Omental fat pad (tissue), 4 donors: ENCODE data around the gene TRPT1. TPM values are rescaled to one million over a fixed set of nuclear protein-coding genes. Genes with fewer than 3 reads are reported as not detected.

Experiments
- ATAC-seq: fragments of 150-250 bp; one replicate; pipeline ENCODE4 v1.9.1; 2016; ENCODE audit warnings: mild to moderate bottlenecking, moderate library complexity; ENCODE audit not compliant: low FRiP score
- DNase-seq: peaks from one replicate; pipeline ENCODE4 v3.0.0-alpha.2; 2019; ENCODE audit warnings: low spot score
- total RNA-seq, 4 donors: library from RNA; depleted of rRNA; stranded (reverse); fragments of >200 nt; gene quantifications; one replicate each; pipeline ENCODE4 v1.1.0, GENCODE V29; 2016
- TF ChIP-seq, protein P1 (sequence below), 3 donors: fragments of 450-650 bp; IDR thresholded peaks; one replicate each; pipeline ENCODE4 v1.5.1; 2016 to 2017; ENCODE audit warnings: antibody characterized with exemption in 3 of 3, mild to moderate bottlenecking in 3 of 3, moderate library complexity in 2 of 3

Gene TRPT1
- total RNA-seq, 4 donors from 2014 or later: 26.3 to 56.6 (median 37.3) TPM

DNA sequence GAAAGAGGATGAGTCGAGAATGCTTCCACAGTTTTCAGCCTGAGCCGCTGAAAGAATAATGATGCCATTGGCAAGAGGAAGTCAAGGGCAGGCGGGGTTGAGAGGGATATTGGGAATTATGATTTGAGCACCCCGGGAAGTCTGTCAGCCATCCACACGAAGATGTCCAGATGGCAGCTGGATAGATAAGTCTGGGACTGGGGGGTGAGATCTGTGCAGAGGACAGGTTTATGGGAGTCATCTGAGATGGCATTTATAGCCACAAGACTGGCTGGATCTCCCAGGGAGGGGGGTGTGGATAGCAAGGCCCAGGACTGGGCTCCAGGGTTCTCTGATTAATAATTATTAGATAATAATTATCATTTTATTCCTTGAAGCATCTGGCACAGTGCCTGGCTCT, 45.1 kb downstream of the TRPT1 start:
- ATAC-seq: no peak
- TF ChIP-seq, protein P1, sequence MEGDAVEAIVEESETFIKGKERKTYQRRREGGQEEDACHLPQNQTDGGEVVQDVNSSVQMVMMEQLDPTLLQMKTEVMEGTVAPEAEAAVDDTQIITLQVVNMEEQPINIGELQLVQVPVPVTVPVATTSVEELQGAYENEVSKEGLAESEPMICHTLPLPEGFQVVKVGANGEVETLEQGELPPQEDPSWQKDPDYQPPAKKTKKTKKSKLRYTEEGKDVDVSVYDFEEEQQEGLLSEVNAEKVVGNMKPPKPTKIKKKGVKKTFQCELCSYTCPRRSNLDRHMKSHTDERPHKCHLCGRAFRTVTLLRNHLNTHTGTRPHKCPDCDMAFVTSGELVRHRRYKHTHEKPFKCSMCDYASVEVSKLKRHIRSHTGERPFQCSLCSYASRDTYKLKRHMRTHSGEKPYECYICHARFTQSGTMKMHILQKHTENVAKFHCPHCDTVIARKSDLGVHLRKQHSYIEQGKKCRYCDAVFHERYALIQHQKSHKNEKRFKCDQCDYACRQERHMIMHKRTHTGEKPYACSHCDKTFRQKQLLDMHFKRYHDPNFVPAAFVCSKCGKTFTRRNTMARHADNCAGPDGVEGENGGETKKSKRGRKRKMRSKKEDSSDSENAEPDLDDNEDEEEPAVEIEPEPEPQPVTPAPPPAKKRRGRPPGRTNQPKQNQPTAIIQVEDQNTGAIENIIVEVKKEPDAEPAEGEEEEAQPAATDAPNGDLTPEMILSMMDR (IDR thresholded peaks at IDR 0.05): no peak
- DNase-seq: no peak

DNA sequence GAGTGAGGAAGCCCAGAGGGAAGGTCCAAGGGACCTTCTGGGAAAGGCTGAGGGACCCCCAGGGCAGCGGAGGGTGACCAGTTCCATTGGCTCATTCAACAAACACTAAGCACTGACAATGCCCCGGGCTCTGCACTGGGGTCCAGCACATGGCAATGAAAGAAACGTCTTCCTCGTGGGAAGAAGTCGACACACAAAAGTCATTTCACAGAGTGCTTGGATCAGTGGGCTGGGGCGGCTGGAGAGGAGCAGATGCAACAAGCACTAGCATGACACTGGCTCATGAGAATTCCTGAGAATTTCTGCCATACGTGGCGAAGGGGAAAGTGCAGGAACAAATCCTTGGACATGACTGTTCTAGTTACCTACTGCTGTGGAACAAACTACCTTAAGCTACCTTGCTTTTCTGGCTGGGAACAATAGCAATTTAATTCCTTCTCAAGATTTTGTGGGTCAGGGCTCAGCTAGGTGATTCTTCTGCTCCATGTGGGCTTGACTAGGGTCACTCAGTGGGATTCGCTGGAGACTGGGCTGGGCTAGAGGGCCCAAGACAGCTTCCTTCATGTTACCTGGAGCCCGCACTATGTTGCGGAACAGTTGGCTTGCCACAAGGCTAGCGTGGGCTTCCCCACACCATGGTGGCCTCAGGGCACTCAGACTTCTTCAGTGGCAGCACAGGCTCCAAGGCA, 46.9 kb downstream of the TRPT1 start:
- TF ChIP-seq, protein P1 (IDR thresholded peaks at IDR 0.05): no peak
- ATAC-seq (no peak), DNase-seq (no peak)

DNA sequence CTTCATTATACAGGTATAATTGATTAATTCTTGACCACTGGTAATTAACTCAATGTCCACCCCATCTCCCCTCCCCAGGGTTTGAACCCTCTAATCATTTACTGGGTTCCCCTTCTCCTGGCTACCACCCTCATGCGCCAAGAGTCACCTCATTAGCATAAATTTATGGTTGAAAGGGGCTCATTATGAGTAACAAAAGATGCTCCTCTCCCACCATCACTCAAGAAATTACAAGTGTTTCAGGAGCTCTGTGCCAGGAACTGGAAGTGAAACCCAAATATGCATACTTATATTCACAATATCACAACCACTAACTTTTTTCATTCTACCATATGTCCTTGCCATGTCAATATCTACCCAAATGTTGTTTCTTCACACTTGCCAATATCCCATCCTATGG, 47.8 kb downstream of the TRPT1 start:
- DNase-seq: no peak
- TF ChIP-seq, protein P1 (IDR thresholded peaks at IDR 0.05): no peak
- ATAC-seq: no peak

DNA sequence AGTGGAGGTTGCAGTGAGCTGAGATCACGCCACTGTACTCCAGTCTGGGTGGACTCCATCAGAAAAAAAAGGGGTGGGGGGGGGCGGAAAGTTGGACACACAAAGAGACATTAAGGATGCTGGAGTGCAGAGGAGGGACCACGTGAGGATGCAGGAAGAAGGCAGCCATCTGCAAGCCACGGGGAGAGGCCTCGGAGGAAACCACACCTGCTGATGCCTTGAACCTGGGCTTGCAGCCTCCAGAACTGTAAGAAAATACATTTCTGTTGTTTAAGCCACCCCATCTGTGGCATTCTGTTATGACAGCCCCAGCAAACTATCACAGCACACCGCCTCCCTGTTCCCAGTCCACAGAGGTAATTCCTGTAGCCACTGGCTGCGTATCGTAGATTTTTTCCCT, 49.2 kb downstream of the TRPT1 start:
- TF ChIP-seq, protein P1 (IDR thresholded peaks at IDR 0.05): no peak
- no peak for DNase-seq
- ATAC-seq: no peak

Other genes starting within 250 kb of the TRPT1 start
- 10 to 100 TPM; 44.4 to 59.2 (median 52.5) TPM for gene OTUB1, start 239.7 kb downstream of the TRPT1 start, total RNA-seq
- not detected for gene FLRT1, start 190.3 kb downstream of the TRPT1 start, total RNA-seq
- 10 to 100 TPM; 13.8 to 40.9 (median 26.2) TPM for gene MACROD1, start 60.1 kb downstream of the TRPT1 start, total RNA-seq
- 100 to 1,000 TPM in 2 of 4 donors, 10 to 100 TPM in 2; 73.0 to 174 (median 135) TPM for gene STIP1, start 40.0 kb downstream of the TRPT1 start, total RNA-seq
- 100 to 1,000 TPM in 1 of 4 donors, 10 to 100 TPM in 3; 35.0 to 101 (median 45.6) TPM for gene FERMT3, start 19.5 kb downstream of the TRPT1 start, total RNA-seq
- 10 to 100 TPM; 22.8 to 47.8 (median 38.0) TPM for gene NUDT22, start 88 bp upstream of the TRPT1 start, total RNA-seq
- gene DNAJC4, start 4.4 kb upstream of the TRPT1 start, total RNA-seq: 10 to 100 TPM; 19.2 to 25.8 (median 21.6) TPM
- gene VEGFB, start 8.4 kb upstream of the TRPT1 start, total RNA-seq: 100 to 1,000 TPM in 3 of 4 donors, 10 to 100 TPM in 1; 89.2 to 172 (median 149) TPM
- 10 to 100 TPM; 41.8 to 78.5 (median 49.5) TPM for gene FKBP2, start 14.9 kb upstream of the TRPT1 start, total RNA-seq
- gene PPP1R14B, start 20.8 kb upstream of the TRPT1 start, total RNA-seq: 100 to 1,000 TPM in 1 of 4 donors, 10 to 100 TPM in 3; 95.0 to 140 (median 97.9) TPM
- gene PLCB3, start 25.3 kb upstream of the TRPT1 start, total RNA-seq: 10 to 100 TPM; 14.7 to 26.5 (median 19.7) TPM
- gene BAD, start 58.5 kb upstream of the TRPT1 start, total RNA-seq: 10 to 100 TPM; 47.9 to 89.7 (median 78.8) TPM
- 10 to 100 TPM in 3 of 4 donors, 1 to 10 TPM in 1; 8.2 to 20.6 (median 12.7) TPM for gene GPR137, start 59.7 kb upstream of the TRPT1 start, total RNA-seq
- not detected for gene KCNK4, start 65.1 kb upstream of the TRPT1 start, total RNA-seq
- gene CATSPERZ, start 74.2 kb upstream of the TRPT1 start, total RNA-seq: not detected
- 10 to 100 TPM; 32.1 to 50.8 (median 44.6) TPM for gene ESRRA, start 79.3 kb upstream of the TRPT1 start, total RNA-seq
- 100 to 1,000 TPM; 180 to 263 (median 215) TPM for gene TRMT112, start 91.4 kb upstream of the TRPT1 start, total RNA-seq
- gene PRDX5, start 91.9 kb upstream of the TRPT1 start, total RNA-seq: 100 to 1,000 TPM; 174 to 263 (median 238) TPM
- 10 to 100 TPM in 2 of 4 donors, 1 to 10 TPM in 2; 6.2 to 24.1 (median 10.3) TPM for gene CCDC88B, start 114.0 kb upstream of the TRPT1 start, total RNA-seq
- 10 to 100 TPM; 15.7 to 64.2 (median 28.1) TPM for gene RPS6KA4, start 133.0 kb upstream of the TRPT1 start, total RNA-seq